ENCODE results near the gene ANKRD33B. TPM values are rescaled to one million over a fixed set of nuclear protein-coding genes. Genes with fewer than 3 reads are reported as not detected.

Gene ANKRD33B
- total RNA-seq, 1 experiment from 2014 or later, result 6.9 TPM

DNA sequence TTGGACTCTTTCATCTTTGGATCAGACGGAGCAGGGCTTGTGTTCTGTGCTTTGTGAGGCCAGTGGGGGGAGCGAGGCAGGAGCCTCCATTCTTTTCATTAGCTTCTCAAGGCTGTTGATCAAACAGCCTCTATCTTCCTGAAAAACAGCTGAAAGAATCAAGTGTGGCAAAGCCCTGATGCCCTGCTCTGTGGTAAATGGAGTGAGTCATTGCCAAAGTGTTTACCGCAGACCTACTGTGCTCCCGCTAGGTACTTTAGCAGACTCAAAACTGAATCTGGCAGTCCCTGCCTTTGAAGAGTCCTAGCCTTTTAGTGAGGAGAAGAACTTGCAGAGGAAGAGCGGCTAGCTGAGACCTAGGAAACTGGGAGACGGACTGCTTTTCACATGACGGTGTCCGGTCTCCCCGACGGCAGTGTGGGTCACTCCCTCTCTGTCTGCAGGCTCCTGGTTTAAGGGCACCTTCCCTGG, 3.3 kb downstream of the ANKRD33B start:
- H3T11ph ChIP-seq (ENCODE audit: low read length), result no peak overlapping the region
- no peak overlapping the region for H3K23ac ChIP-seq (ENCODE audit: insufficient read length, low read depth, low read length)
- no peaks in the 10 kb centered on the region for H3K9me3 Mint-ChIP-seq
- no peak overlapping the region for H3K4me2 ChIP-seq (ENCODE audit: insufficient read depth, insufficient read length, low read length)
- no peaks in the 10 kb centered on the region for H3K79me2 ChIP-seq (ENCODE audit: insufficient read depth, low read length)
- H3K14ac ChIP-seq (ENCODE audit: insufficient read depth, low read length), result no peak overlapping the region
- H3K27me3 Mint-ChIP-seq (ENCODE audit: low read depth), result peaks cover 67% of the 10 kb centered on the region
- no peak overlapping the region for H2BK120ac ChIP-seq (ENCODE audit: low read depth, low read length, poor library complexity, severe bottlenecking)
- peak; percentile 15 for DNase-seq
- H2AK5ac ChIP-seq (ENCODE audit: insufficient read length, low read length), result no peak overlapping the region
- no peaks in the 10 kb centered on the region for H3K79me1 ChIP-seq (ENCODE audit: insufficient read depth, low read depth, low read length, poor library complexity, severe bottlenecking)
- H4K5ac ChIP-seq (ENCODE audit: insufficient read length, low read depth, low read length), result no peak overlapping the region
- no peak overlapping the region for H3K27ac ChIP-seq (ENCODE audit: insufficient read length, low read depth, low read length)
- no peak overlapping the region for H3K18ac ChIP-seq (ENCODE audit: insufficient read length, low read depth, low read length)
- H3K4ac ChIP-seq (ENCODE audit: low read depth, low read length), result no peak overlapping the region
- no peak overlapping the region for H2BK5ac ChIP-seq (ENCODE audit: insufficient read length, low read length)
- no peak overlapping the region for H2BK15ac ChIP-seq (ENCODE audit: low read depth, low read length)
- no peak overlapping the region for H2AFZ ChIP-seq (ENCODE audit: low read length)
- no peaks in the 10 kb centered on the region for H3K9me3 ChIP-seq (ENCODE audit: control insufficient read depth, low read depth, low read length)
- H3K23me2 ChIP-seq (ENCODE audit: insufficient read length, low read depth, low read length, poor library complexity, severe bottlenecking), result peaks cover 19% of the 10 kb centered on the region
- peaks cover 25% of the 10 kb centered on the region for H3K27me3 ChIP-seq (ENCODE audit: insufficient read depth, low read length)
- no CpG with 5 or more reads among the region's 10 CpGs for WGBS (ENCODE audit: extremely low coverage, insufficient read length, low lambda C conversion rate)
- no peak overlapping the region for H2BK20ac ChIP-seq (ENCODE audit: low read depth, low read length, poor library complexity, severe bottlenecking)
- H3K36me3 Mint-ChIP-seq (ENCODE audit: insufficient read depth in 1 of 3, low read depth in 3 of 3), result no peaks in the 10 kb centered on the region; a peak in 1 of 7 replicates
- H4K20me1 ChIP-seq (ENCODE audit: control insufficient read depth, insufficient read depth, insufficient read length), result no peaks in the 10 kb centered on the region
- no peak overlapping the region for H3K9ac ChIP-seq (ENCODE audit: extremely low read depth, insufficient read length, low read length)
- H3K4me3 Mint-ChIP-seq, result no peak overlapping the region
- no peak overlapping the region for H3K27ac Mint-ChIP-seq
- no peak overlapping the region for H4K8ac ChIP-seq (replicated peaks; ENCODE audit: insufficient read length, low read depth, low read length)
- TF ChIP-seq, protein P1, sequence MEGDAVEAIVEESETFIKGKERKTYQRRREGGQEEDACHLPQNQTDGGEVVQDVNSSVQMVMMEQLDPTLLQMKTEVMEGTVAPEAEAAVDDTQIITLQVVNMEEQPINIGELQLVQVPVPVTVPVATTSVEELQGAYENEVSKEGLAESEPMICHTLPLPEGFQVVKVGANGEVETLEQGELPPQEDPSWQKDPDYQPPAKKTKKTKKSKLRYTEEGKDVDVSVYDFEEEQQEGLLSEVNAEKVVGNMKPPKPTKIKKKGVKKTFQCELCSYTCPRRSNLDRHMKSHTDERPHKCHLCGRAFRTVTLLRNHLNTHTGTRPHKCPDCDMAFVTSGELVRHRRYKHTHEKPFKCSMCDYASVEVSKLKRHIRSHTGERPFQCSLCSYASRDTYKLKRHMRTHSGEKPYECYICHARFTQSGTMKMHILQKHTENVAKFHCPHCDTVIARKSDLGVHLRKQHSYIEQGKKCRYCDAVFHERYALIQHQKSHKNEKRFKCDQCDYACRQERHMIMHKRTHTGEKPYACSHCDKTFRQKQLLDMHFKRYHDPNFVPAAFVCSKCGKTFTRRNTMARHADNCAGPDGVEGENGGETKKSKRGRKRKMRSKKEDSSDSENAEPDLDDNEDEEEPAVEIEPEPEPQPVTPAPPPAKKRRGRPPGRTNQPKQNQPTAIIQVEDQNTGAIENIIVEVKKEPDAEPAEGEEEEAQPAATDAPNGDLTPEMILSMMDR (conservative IDR thresholded peaks at IDR 0.05), result no peak
- H4K91ac ChIP-seq (ENCODE audit: insufficient read length, low read depth, low read length), result no peak overlapping the region
- H2BK12ac ChIP-seq (ENCODE audit: insufficient read length, low read depth, low read length), result no peak overlapping the region
- no peak overlapping the region for H3K56ac ChIP-seq (ENCODE audit: insufficient read length, low read depth, low read length)
- H3K4me1 Mint-ChIP-seq, result peaks cover 9 to 18% of the 10 kb centered on the region in 2 experiments
- peaks cover 3% of the 10 kb centered on the region; the same call in 1 of the 2 replicates for H3K4me1 ChIP-seq (ENCODE audit: insufficient read depth, low read length)
